Measurements from ENCODE around the gene RPL14.

Gene RPL14

GRCh38 chr3:40464339-40465110, 7.4 kb downstream of the RPL14 start:
- DNase-seq: no peak

- no peak for DNase-seq
Observed at GRCh38 chr3:40465111-40465407, 7.9 kb downstream of the RPL14 start.

GRCh38 chr3:40465456-40465855, 8.3 kb downstream of the RPL14 start:
- DNase-seq: no peak

GRCh38 chr3:40468018-40468417, 10.9 kb downstream of the RPL14 start:
- no peak for DNase-seq

GRCh38 chr3:40470701-40471100, 13.6 kb downstream of the RPL14 start:
- no peak for DNase-seq

GRCh38 chr3:40476478-40477470, 19.6 kb downstream of the RPL14 start, which contains the start of gene ZNF619:
Gene ZNF619 (plus strand): TSS chr3:40477122. CDS start chr3:40477980, 858 bp downstream.
- peak; percentile 65 for DNase-seq

- no peak for DNase-seq
Observed at GRCh38 chr3:40477666-40478065, 20.5 kb downstream of the RPL14 start.

GRCh38 chr3:40487172-40487571, 30.0 kb downstream of the RPL14 start:
- no peak for DNase-seq

- DNase-seq: no peak
Observed at GRCh38 chr3:40490916-40491315, 33.8 kb downstream of the RPL14 start.

GRCh38 chr3:40494698-40495097, 37.6 kb downstream of the RPL14 start:
- DNase-seq: no peak

- no peak for DNase-seq
Observed at GRCh38 chr3:40497288-40497687, 40.1 kb downstream of the RPL14 start.

- DNase-seq: no peak
Observed at GRCh38 chr3:40499952-40500351, 42.8 kb downstream of the RPL14 start.

- DNase-seq: no peak
Observed at GRCh38 chr3:40502034-40502433, 44.9 kb downstream of the RPL14 start.

GRCh38 chr3:40504636-40505430, 47.7 kb downstream of the RPL14 start:
- peak; percentile 98 for DNase-seq

- DNase-seq: no peak
Observed at GRCh38 chr3:40505599-40506462, 48.7 kb downstream of the RPL14 start, which contains the start of gene ZNF620. Gene ZNF620 (plus strand): TSS chr3:40506039. CDS start chr3:40506353, 314 bp downstream.

GRCh38 chr3:40511031-40511718, 54.0 kb downstream of the RPL14 start:
- DNase-seq: no peak

- peak; percentile 17 for DNase-seq
Observed at GRCh38 chr3:40516201-40516600, 59.1 kb downstream of the RPL14 start.

GRCh38 chr3:40518067-40518466, 60.9 kb downstream of the RPL14 start:
- no peak for DNase-seq
